RWPE1 (cell line): Measurements from ENCODE around the gene SNTB2.

Experiments
- CTCF ChIA-PET: fragments of 350-600 bp; sonication (Branson Sonifier 250); formaldehyde crosslinking; extraction: SDS; loops from one replicate; lab custom pipeline; 2021; lab: Yijun Ruan, JAX
- POLR2A ChIA-PET: fragments of 400-600 bp; formaldehyde crosslinking; extraction: SDS; loops from one replicate; lab custom pipeline; 2020; ENCODE audit warnings: antibody characterized with exemption; ENCODE audit not compliant: low non-redundant PET; lab: Yijun Ruan, JAX
- DNase-seq: peaks from one replicate; pipeline ENCODE4 v3.0.0; 2012; ENCODE audit warnings: low spot score
- H3K27ac ChIP-seq: fragments of 450-650 bp; 2 replicates; pipeline ENCODE4 v1.5.1; 2017
- TF ChIP-seq, protein P1 (sequence below): fragments of 450-650 bp; conservative IDR thresholded peaks from 2 replicates; pipeline ENCODE4 v1.5.1; 2017; ENCODE audit warnings: low read depth, mild to moderate bottlenecking

SNTB2 gene

GRCh38 chr16:69270831-69271230 is 83.9 kb downstream of the SNTB2 start:
- ChIA-PET CTCF (no interaction called here), POLR2A (no interaction called here)
- TF ChIP-seq, protein P1, sequence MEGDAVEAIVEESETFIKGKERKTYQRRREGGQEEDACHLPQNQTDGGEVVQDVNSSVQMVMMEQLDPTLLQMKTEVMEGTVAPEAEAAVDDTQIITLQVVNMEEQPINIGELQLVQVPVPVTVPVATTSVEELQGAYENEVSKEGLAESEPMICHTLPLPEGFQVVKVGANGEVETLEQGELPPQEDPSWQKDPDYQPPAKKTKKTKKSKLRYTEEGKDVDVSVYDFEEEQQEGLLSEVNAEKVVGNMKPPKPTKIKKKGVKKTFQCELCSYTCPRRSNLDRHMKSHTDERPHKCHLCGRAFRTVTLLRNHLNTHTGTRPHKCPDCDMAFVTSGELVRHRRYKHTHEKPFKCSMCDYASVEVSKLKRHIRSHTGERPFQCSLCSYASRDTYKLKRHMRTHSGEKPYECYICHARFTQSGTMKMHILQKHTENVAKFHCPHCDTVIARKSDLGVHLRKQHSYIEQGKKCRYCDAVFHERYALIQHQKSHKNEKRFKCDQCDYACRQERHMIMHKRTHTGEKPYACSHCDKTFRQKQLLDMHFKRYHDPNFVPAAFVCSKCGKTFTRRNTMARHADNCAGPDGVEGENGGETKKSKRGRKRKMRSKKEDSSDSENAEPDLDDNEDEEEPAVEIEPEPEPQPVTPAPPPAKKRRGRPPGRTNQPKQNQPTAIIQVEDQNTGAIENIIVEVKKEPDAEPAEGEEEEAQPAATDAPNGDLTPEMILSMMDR: no peak
- no peak for DNase-seq
- no peak overlapping the region for H3K27ac ChIP-seq

- POLR2A ChIA-PET: no interaction called here
- H3K27ac ChIP-seq: no peak overlapping the region
- TF ChIP-seq, protein P1: no peak
- no peak for DNase-seq
- CTCF ChIA-PET: interaction anchor here (0.6 kb wide), 1 partner anchor 104 kb away, joined by 4 read pairs; no protein-coding TSS in a partner anchor
Measured at GRCh38 chr16:69273009-69273408, 86.0 kb downstream of the SNTB2 start.

- ChIA-PET POLR2A (no interaction called here), CTCF (no interaction called here)
- TF ChIP-seq, protein P1: no peak
- no peak overlapping the region for H3K27ac ChIP-seq
- no peak for DNase-seq
Measured at GRCh38 chr16:69274699-69275235, 87.8 kb downstream of the SNTB2 start.

DNA sequence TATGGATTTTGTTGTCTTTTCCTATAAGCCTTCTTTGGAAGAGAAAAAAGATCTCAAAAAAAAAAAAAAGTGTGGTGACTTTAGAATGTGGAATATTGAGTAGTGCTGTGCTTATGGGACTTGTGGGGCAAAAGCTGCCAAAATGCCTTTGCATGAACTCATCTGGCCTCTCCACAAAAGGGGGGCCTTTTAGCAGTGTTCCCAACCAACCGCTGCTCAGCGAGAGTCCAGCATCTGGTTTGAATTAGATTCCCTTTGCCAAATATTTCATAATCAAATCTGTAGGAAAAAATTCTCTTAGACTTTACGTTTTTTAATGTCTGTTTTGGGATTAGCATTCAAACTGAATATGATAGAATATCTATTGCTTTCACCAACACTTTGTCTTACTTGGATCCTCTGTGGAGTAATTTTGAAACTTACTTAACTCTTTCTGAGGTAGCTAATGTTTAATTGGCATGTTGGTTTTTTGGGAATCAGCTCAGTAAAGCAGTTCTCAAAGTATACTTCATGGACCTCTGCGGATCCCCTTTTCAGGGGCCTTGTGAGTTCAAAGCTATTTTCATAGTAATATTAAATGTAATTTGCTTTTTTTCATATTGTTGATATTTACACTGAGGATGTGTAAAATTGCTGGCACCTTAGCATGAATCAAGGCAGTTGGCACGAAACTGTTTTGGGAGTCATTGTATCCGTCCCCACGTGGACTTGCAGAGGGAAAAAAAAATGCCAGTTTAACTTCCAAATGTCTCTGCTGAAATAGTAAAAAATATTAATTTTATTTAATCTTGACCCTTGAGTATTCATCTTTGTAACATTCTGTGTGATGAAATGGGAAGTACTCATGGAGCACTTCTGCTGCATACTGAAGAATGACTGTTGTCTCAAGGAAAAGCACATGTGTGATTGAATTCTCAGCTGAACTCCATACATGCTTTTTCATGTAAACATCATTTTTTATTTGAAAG is 89.5 kb downstream of the SNTB2 start:
- ChIA-PET CTCF (interaction anchor here (0.6 to 1.6 kb wide), 4 partner anchors 9 to 474 kb away, joined by 3 to 7 read pairs (median 3); no protein-coding TSS in a partner anchor), POLR2A (interaction anchor here (0.7 kb wide), 1 partner anchor 104 kb away, joined by 3 read pairs; no protein-coding TSS in a partner anchor)
- no peak for DNase-seq
- H3K27ac ChIP-seq: no peak overlapping the region
- TF ChIP-seq, protein P1: no peak

- POLR2A ChIA-PET: interaction anchor here (0.7 kb wide), 1 partner anchor 105 kb away, joined by 3 read pairs; no protein-coding TSS in a partner anchor
- DNase-seq: no peak
- H3K27ac ChIP-seq: no peak overlapping the region
- CTCF ChIA-PET: interaction anchor here (0.7 to 0.9 kb wide), 2 partner anchors 276 to 475 kb away, joined by 3 read pairs; no protein-coding TSS in a partner anchor
- TF ChIP-seq, protein P1: no peak
Measured at GRCh38 chr16:69277413-69277812, 90.4 kb downstream of the SNTB2 start.

DNA sequence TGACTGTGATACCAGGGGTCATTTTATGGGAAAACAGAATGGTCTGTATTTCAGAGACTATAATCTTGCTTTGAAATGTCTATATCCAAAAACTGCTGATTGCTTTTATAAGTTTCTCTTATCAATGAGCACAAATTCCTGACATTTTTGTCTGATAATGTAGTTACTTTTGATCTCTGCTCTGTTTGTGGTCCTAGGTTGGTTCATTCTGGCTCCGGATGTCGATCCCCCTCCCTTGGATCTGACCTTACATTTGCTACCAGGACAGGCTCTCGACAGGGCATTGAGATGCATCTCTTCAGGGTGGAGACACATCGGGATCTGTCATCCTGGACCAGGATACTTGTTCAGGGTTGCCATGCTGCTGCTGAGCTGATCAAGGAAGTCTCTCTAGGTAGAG is 96.9 kb downstream of the SNTB2 start:
- TF ChIP-seq, protein P1: no peak
- ChIA-PET CTCF (interaction anchor here (0.6 to 0.7 kb wide), 3 partner anchors 70 to 1506 kb away, joined by 3 read pairs; no protein-coding TSS in a partner anchor), POLR2A (no interaction called here)
- H3K27ac ChIP-seq: no peak overlapping the region
- DNase-seq: no peak
